Kidney (tissue), 22 donors: ENCODE results near the gene NAPSA. TPM values are rescaled to one million over a fixed set of nuclear protein-coding genes. Genes with fewer than 3 reads are reported as not detected.

ENCODE experiments used
- DNase-seq, 5 donors: peaks; one replicate each; pipeline ENCODE4 v3.0.0-alpha.2; 2013 to 2020
- FAIRE-seq: peaks from 2 replicates; lab custom pipeline; 2012; peaks lifted over from hg19 to GRCh38; lab: Jason Lieb, UNC
- H3K27ac ChIP-seq, 2 donors: one replicate each; pipeline ENCODE4 v1.7.0; 2013; ENCODE audit warnings: low read depth in 2 of 2, low read length in 2 of 2, inconsistent platforms in 1 of 2
- H3K27me3 ChIP-seq: one replicate; pipeline ENCODE4 v1.7.1; 2013; ENCODE audit warnings: low read length, inconsistent platforms; ENCODE audit not compliant: control insufficient read depth, insufficient read depth
- H3K36me3 ChIP-seq, 3 donors: one replicate each; pipeline versions ENCODE4 v1.7.0 to v1.7.1; 2013; ENCODE audit warnings: low read length in 3 of 3, control low read depth in 1 of 3, inconsistent platforms in 1 of 3; ENCODE audit not compliant: insufficient read depth in 3 of 3, control insufficient read depth in 2 of 3
- H3K4me1 ChIP-seq, 3 donors: one replicate each; pipeline versions ENCODE4 v1.7.0 to v1.7.1; 2013; ENCODE audit warnings: low read length in 3 of 3, inconsistent platforms in 1 of 3, low read depth in 1 of 3; ENCODE audit not compliant: control insufficient read depth in 2 of 3, insufficient read depth in 2 of 3
- H3K4me3 ChIP-seq, 3 donors: one replicate each; pipeline versions ENCODE4 v1.7.0 to v1.8.1; 2013; ENCODE audit warnings: low read length in 3 of 3, control low read depth in 1 of 3, inconsistent platforms in 1 of 3
- H3K9ac ChIP-seq, 3 donors: one replicate each; pipeline versions ENCODE4 v1.7.0 to v1.7.1; 2013; ENCODE audit warnings: low read length in 3 of 3, control low read depth in 1 of 3, inconsistent platforms in 1 of 3
- H3K9me3 ChIP-seq, 3 donors: one replicate each; pipeline versions ENCODE4 v1.7.0 to v1.7.1; 2013; ENCODE audit warnings: low read length in 3 of 3, control low read depth in 1 of 3, inconsistent platforms in 1 of 3; ENCODE audit not compliant: control insufficient read depth in 2 of 3, insufficient read depth in 1 of 3
- CTCF ChIP-seq: IDR thresholded peaks from 3 replicates; pipeline ENCODE4 v1.5.1; 2012; ENCODE audit warnings: mild to moderate bottlenecking, moderate library complexity, borderline replicate concordance; ENCODE audit not compliant: insufficient read depth; ENCODE audit errors: extremely low read depth
- intact Hi-C: fragments of 100-400 bp; cut with DNase I; formaldehyde crosslinking; loops from one replicate; pipeline ENCODE4 v1.11.1; 2022
- long read RNA-seq, 10 donors: library from polyadenylated mRNA in 1 of 10; unstranded in 1 of 10; transcript quantifications; one replicate each; pipeline ENCODE4 v2.0.0 and lab custom pipeline, GENCODE V29; 2021 to 2026
- polyA plus RNA-seq: library from polyadenylated mRNA; stranded (reverse); fragments of 350-450 nt; fragmentation: Illumina TruSeq; extraction: RNeasy Lipid Tissue Mini Kit (QIAGEN cat#74804); gene quantifications from one replicate; pipeline ENCODE4 v1.2.3, GENCODE V29; 2014; ENCODE audit warnings: low read depth, low replicate concordance; ENCODE audit not compliant: insufficient read depth
- total RNA-seq: library from RNA; stranded (reverse); fragmentation: NEBNext Ultra II Directional; extraction: Animal tissue kit (Norgen Biotek cat#: 25700); gene quantifications from one replicate; pipeline ENCODE4 v1.2.1, GENCODE V29; 2021
- donor health status: control.
- donor health status: control.
- donor health status: control.
- donor health status: control.
- donor health status: control.
- donor health status: DM: yes; HTN: yes; CAD: no.
- donor health status: Normal renal cell carcinoma (clear cell type).

The NAPSA gene
- total RNA-seq = 217 TPM
- 268 TPM for polyA plus RNA-seq
- long read RNA-seq, donor 1, partial matches to known transcripts = 0 of 2 reads
- long read RNA-seq, donor 1, other reads (novel, unspliced or antisense) = 0 of 2 reads
- long read RNA-seq, donor 2, partial matches to known transcripts = 0 of 1 reads
- long read RNA-seq, donor 2, other reads (novel, unspliced or antisense) = 0 of 1 reads
- long read RNA-seq, donor 3, partial matches to known transcripts = 0 of 3 reads
- long read RNA-seq, donor 3, other reads (novel, unspliced or antisense) = 0 of 3 reads
- long read RNA-seq, donor 4, partial matches to known transcripts = 0 of 1 reads
- long read RNA-seq, donor 4, other reads (novel, unspliced or antisense) = 0 of 1 reads
- long read RNA-seq, donor 5 = 0 reads
- long read RNA-seq, donor 6, partial matches to known transcripts = 0 of 7 reads
- long read RNA-seq, donor 6, other reads (novel, unspliced or antisense) = 0 of 7 reads
- long read RNA-seq, donor 7, transcript NAPSA-201 (9 exons, 1,548 nt) = major isoform, 57 of 107 reads
- long read RNA-seq, donor 7, transcript NAPSA-204 (2 exons, 514 nt) = minor isoform, 11 of 107 reads
- long read RNA-seq, donor 7, partial matches to known transcripts = 32 of 107 reads
- long read RNA-seq, donor 7, other reads (novel, unspliced or antisense) = 7 of 107 reads
- long read RNA-seq, donor 8, partial matches to known transcripts = 0 of 1 reads
- long read RNA-seq, donor 8, other reads (novel, unspliced or antisense) = 0 of 1 reads
- long read RNA-seq, donor 9, partial matches to known transcripts = 14 of 26 reads
- long read RNA-seq, donor 9, other reads (novel, unspliced or antisense) = 12 of 26 reads
- long read RNA-seq, donor 10, partial matches to known transcripts = 0 of 3 reads
- long read RNA-seq, donor 10, other reads (novel, unspliced or antisense) = 0 of 3 reads

- H3K36me3 ChIP-seq = no peaks in the 10 kb centered on the region
- FAIRE-seq = no peak
- no peaks in the 10 kb centered on the region for H3K9me3 ChIP-seq
- peak in 3 of 5 donors; percentile 42 to 66 (median 65) for DNase-seq
- H3K27ac ChIP-seq = peak within 1 kb of the TSS; percentile 14 to 45
- peak within 1 kb of the TSS in 2 of 3 donors; percentile 43 to 56 for H3K4me3 ChIP-seq
- no peaks in the 10 kb centered on the region for H3K27me3 ChIP-seq
- intact Hi-C loops = loop anchor here (10.0 kb wide), 1 partner anchor 99 kb away; no protein-coding TSS in a partner anchor
- no peak within 1 kb of the TSS for H3K9ac ChIP-seq
- no peak for TF ChIP-seq CTCF
- no peaks in the 10 kb centered on the region for H3K4me1 ChIP-seq
These were observed at the start of gene NAPSA for GRCh38 chr19:50365434-50366306. Gene NAPSA (minus strand): TSS chr19:50365639. CDS start chr19:50365621, 18 bp downstream.

- Histone ChIP-seq H3K36me3 (no peaks in the 10 kb centered on the region), H3K9me3 (no peaks in the 10 kb centered on the region), H3K27ac (no peak overlapping the region), H3K9ac (no peak overlapping the region), H3K27me3 (no peaks in the 10 kb centered on the region), H3K4me1 (no peaks in the 10 kb centered on the region), H3K4me3 (no peak overlapping the region)
- FAIRE-seq (no peak), DNase-seq (peak in 1 of 5 donors; percentile 39)
- no peak for TF ChIP-seq CTCF
- intact Hi-C loops = no loop called here
These were observed 48.1 kb upstream of the NAPSA start for GRCh38 chr19:50413531-50413930.

- H3K4me3 ChIP-seq = no peak overlapping the region
- TF ChIP-seq CTCF = no peak
- H3K9me3 ChIP-seq = no peaks in the 10 kb centered on the region
- H3K36me3 ChIP-seq = no peaks in the 10 kb centered on the region
- DNase-seq = no peak
- intact Hi-C loops = no loop called here
- H3K27ac ChIP-seq = no peak overlapping the region
- H3K4me1 ChIP-seq = no peaks in the 10 kb centered on the region
- H3K27me3 ChIP-seq = no peaks in the 10 kb centered on the region
- H3K9ac ChIP-seq = no peak overlapping the region
- FAIRE-seq = no peak
These were observed 47.7 kb upstream of the NAPSA start for GRCh38 chr19:50413096-50413495.
